Measurements from ENCODE around the gene CABYR. TPM values are rescaled to one million over a fixed set of nuclear protein-coding genes. Genes with fewer than 3 reads are reported as not detected.

Gene CABYR
- total and polyA plus RNA-seq, 2 of the 8 experiments (the other 6 are each of a cell fraction or from before 2014, with no cell fraction given) = 14.5 to 18.8 TPM

DNA sequence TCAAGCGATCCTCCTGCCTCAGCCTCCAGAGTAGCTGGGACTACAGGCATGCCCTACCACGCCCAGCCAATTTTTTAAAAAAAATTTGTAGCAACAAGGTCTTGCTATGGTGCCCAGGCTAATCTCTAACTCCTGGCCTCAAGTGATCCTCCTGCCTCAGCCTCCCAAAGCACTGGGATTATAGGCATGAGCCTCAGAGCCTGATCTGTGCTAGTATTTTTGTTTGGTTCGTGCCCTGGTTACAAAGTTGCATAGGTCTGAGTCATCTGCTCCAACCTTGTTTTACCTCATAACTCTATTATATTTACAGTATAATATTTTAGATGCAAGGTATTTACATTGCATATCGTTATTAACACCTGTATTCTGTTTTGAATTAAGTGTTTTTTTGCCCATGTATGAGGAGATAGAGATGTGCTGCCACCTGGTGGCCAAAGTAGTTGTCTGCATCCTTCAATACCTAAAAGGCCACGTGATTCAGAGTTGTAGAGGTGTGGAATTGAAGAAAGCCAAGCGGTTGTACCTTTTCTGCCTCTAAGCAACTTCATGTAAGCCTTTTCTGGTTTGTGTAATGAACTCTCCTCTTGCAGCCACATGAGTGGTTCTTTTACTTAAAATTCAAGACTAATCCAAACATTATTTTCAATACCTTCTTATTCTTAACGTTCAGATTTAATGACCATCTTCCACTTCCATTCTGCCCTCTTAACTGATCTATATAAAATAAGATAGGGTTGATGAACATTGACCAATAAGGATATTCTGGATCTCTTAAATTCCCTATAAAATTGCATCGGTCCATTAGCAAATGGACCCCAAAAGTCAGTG, 19.9 kb upstream of the CABYR start (continued):
- TF ChIP-seq CTCF (IDR thresholded peaks at IDR 0.05; ENCODE audit: control extremely low read depth in 1 of 3, insufficient read depth in 1 of 3, low read depth in 1 of 3, low read length in 3 of 3) (peak in 2 of 3 experiments; percentile 59 to 75; a peak in 3 of 4 replicates), RAD21 (IDR thresholded peaks at IDR 0.05 in 1 of 2, conservative IDR thresholded peaks at IDR 0.05 in 1 of 2; ENCODE audit: low read depth in 2 of 2, low read length in 2 of 2) (peak; percentile 85 to 87), EP300 (IDR thresholded peaks at IDR 0.05; ENCODE audit: borderline replicate concordance in 1 of 2, low read depth in 2 of 2, low read length in 2 of 2) (no peak)

All from H1 (cell line).